Neural progenitor cell (in vitro differentiated cells): ENCODE results near the gene ADGRG7.

Experiments
- EZH2 ChIP-seq: fragments of 200-600 bp; sonication (generic); IDR thresholded peaks from 2 replicates; pipeline ENCODE4 v1.6.1; 2017; ENCODE audit warnings: antibody characterized with exemption, mild to moderate bottlenecking, moderate library complexity
- EZH2phosphoT487 ChIP-seq: fragments of 200-600 bp; sonication (generic); IDR thresholded peaks from 2 replicates; pipeline ENCODE4 v1.6.1; 2017; ENCODE audit warnings: antibody characterized with exemption
- TF ChIP-seq, protein P1 (sequence below): fragments of 200-600 bp; sonication (generic); IDR thresholded peaks from 2 replicates; pipeline ENCODE4 v1.5.1; 2017; ENCODE audit warnings: antibody characterized with exemption, mild to moderate bottlenecking

DNA sequence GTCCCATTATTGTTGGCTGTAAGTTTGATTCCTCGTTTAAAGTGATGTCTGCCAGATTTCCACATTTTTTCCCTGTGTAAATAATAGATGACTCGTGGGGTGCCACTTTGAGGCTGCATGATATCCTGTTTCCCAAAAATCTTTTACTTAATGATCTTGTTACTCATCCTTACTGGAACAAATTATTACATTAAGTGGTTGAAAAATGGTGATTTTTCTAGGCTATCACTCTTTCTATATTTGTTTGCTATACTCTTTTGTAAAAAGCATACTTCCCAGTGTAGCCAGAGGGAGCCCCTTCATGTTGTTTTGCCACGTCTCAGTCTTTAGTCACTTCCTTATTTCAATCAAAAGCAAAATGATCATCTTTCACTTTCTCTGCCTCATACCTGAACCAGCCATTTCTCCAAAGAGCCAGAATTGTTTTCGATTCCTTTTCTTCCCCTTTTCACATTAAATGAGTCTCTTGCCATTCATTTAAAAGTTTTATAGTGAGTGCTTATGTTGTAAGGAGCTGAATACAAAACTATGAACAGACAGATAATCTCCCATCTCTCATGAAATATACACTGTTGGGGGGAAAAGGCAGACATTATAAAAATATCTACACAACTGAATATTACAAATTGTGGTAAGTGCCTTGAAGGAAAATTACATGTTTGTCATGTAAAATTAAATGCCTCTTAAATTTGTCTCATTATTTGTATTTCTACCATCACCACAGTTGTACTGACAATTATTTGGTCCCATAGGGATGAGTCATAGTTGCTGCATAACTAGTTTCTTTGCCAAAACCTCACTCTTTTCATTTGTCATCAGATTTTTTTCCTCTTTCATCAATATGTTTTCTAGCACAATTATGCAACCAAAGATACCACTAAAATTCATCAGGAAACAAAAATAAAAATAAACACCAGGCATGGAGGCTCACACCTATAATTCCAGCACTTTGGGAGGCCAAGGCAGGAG, 41.5 kb downstream of the ADGRG7 start:
- TF ChIP-seq, protein P1, sequence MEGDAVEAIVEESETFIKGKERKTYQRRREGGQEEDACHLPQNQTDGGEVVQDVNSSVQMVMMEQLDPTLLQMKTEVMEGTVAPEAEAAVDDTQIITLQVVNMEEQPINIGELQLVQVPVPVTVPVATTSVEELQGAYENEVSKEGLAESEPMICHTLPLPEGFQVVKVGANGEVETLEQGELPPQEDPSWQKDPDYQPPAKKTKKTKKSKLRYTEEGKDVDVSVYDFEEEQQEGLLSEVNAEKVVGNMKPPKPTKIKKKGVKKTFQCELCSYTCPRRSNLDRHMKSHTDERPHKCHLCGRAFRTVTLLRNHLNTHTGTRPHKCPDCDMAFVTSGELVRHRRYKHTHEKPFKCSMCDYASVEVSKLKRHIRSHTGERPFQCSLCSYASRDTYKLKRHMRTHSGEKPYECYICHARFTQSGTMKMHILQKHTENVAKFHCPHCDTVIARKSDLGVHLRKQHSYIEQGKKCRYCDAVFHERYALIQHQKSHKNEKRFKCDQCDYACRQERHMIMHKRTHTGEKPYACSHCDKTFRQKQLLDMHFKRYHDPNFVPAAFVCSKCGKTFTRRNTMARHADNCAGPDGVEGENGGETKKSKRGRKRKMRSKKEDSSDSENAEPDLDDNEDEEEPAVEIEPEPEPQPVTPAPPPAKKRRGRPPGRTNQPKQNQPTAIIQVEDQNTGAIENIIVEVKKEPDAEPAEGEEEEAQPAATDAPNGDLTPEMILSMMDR, result no peak
- no peak for TF ChIP-seq EZH2phosphoT487
- no peak for TF ChIP-seq EZH2
